ENCODE data around the gene SCAMP4.
"Not testable (repeated sequence)": the region's sequence is repeated elsewhere in the genome, so short reads cannot be mapped to it uniquely, and the experiment has no call there.

The SCAMP4 gene

GRCh38 chr19:1866693-1867348 lies 38.4 kb upstream of the SCAMP4 start:
- no peak for DNase-seq (ENCODE audit: low read depth)

GRCh38 chr19:1867349-1867724 lies 37.9 kb upstream of the SCAMP4 start:
- no peak for DNase-seq (ENCODE audit: low read depth)

- DNase-seq (ENCODE audit: low read depth): no peak
Observed at GRCh38 chr19:1868971-1869370, 36.2 kb upstream of the SCAMP4 start.

GRCh38 chr19:1871140-1871597 lies 34.0 kb upstream of the SCAMP4 start:
- no peak for DNase-seq (ENCODE audit: low read depth)

GRCh38 chr19:1871630-1872029 lies 33.6 kb upstream of the SCAMP4 start:
- no peak for DNase-seq (ENCODE audit: low read depth)

- no peak for DNase-seq (ENCODE audit: low read depth)
Observed at GRCh38 chr19:1872807-1873523, 32.2 kb upstream of the SCAMP4 start.

- no peak for DNase-seq (ENCODE audit: low read depth)
Observed at GRCh38 chr19:1873524-1874473, 31.4 kb upstream of the SCAMP4 start.

- DNase-seq (ENCODE audit: low read depth): no peak
Observed at GRCh38 chr19:1874554-1875185, 30.5 kb upstream of the SCAMP4 start.

GRCh38 chr19:1875265-1875645 lies 29.9 kb upstream of the SCAMP4 start:
- DNase-seq (ENCODE audit: low read depth): not testable (repeated sequence)

- peak; percentile 79 for DNase-seq (ENCODE audit: low read depth)
Observed at GRCh38 chr19:1875646-1876495, 29.3 kb upstream of the SCAMP4 start.

- not testable (repeated sequence) for DNase-seq (ENCODE audit: low read depth)
Observed at GRCh38 chr19:1876496-1877279, 28.5 kb upstream of the SCAMP4 start.

GRCh38 chr19:1877280-1877660 lies 27.9 kb upstream of the SCAMP4 start:
- DNase-seq (ENCODE audit: low read depth): not testable (repeated sequence)

- not testable (repeated sequence) for DNase-seq (ENCODE audit: low read depth)
Observed at GRCh38 chr19:1878583-1878982, 26.6 kb upstream of the SCAMP4 start.

GRCh38 chr19:1879982-1880381 lies 25.2 kb upstream of the SCAMP4 start:
- not testable (repeated sequence) for DNase-seq (ENCODE audit: low read depth)

- no peak for DNase-seq (ENCODE audit: low read depth)
Observed at GRCh38 chr19:1880611-1881392, 24.4 kb upstream of the SCAMP4 start.

GRCh38 chr19:1881393-1882088 lies 23.7 kb upstream of the SCAMP4 start:
- not testable (repeated sequence) for DNase-seq (ENCODE audit: low read depth)

- DNase-seq (ENCODE audit: low read depth): peak; percentile 63
Observed at GRCh38 chr19:1882089-1882785, 23.0 kb upstream of the SCAMP4 start.

Measured in T-helper 22 cell (primary cell).